GM21723 (cell line): Measurements from ENCODE around the gene DCC.

Source experiments
- ATAC-seq: cut with Tn5 transposase; IDR thresholded peaks from one replicate; pipeline ENCODE4 v1.9.1; 2021; ENCODE audit warnings: mild to moderate bottlenecking, moderate library complexity; ENCODE audit not compliant: unreplicated experiment

DCC gene

GRCh38 chr18:52577795-52578194 is 237.8 kb downstream of the DCC start:
- ATAC-seq, result no peak

- ATAC-seq, result no peak
Observed at GRCh38 chr18:52582061-52582460, 242.1 kb downstream of the DCC start.

GRCh38 chr18:52582516-52582915 is 242.5 kb downstream of the DCC start:
- no peak for ATAC-seq

- no peak for ATAC-seq
Observed at GRCh38 chr18:52588931-52589330, 248.9 kb downstream of the DCC start.

- ATAC-seq, result no peak
Observed at GRCh38 chr18:52596748-52597435, 256.9 kb downstream of the DCC start.

GRCh38 chr18:52598921-52599320 is 258.9 kb downstream of the DCC start:
- no peak for ATAC-seq

- no peak for ATAC-seq
Observed at GRCh38 chr18:52602820-52603219, 262.8 kb downstream of the DCC start.

- no peak for ATAC-seq
Observed at GRCh38 chr18:52605345-52605744, 265.3 kb downstream of the DCC start.

GRCh38 chr18:52607985-52608384 is 268.0 kb downstream of the DCC start:
- ATAC-seq, result no peak

- ATAC-seq, result no peak
Observed at GRCh38 chr18:52610451-52611115, 270.6 kb downstream of the DCC start.

- ATAC-seq, result no peak
Observed at GRCh38 chr18:52612406-52612805, 272.4 kb downstream of the DCC start.

GRCh38 chr18:52615321-52615720 is 275.3 kb downstream of the DCC start:
- ATAC-seq, result no peak

GRCh38 chr18:52615943-52616342 is 275.9 kb downstream of the DCC start:
- no peak for ATAC-seq

GRCh38 chr18:52617931-52618330 is 277.9 kb downstream of the DCC start:
- no peak for ATAC-seq

GRCh38 chr18:52620926-52621439 is 281.0 kb downstream of the DCC start:
- no peak for ATAC-seq

GRCh38 chr18:52624702-52625101 is 284.7 kb downstream of the DCC start:
- ATAC-seq, result no peak

- ATAC-seq, result no peak
Observed at GRCh38 chr18:52636536-52636935, 296.5 kb downstream of the DCC start.

GRCh38 chr18:52648201-52648600 is 308.2 kb downstream of the DCC start:
- ATAC-seq, result no peak

- no peak for ATAC-seq
Observed at GRCh38 chr18:52652391-52652790, 312.4 kb downstream of the DCC start.

GRCh38 chr18:52657043-52657805 is 317.2 kb downstream of the DCC start:
- no peak for ATAC-seq

- no peak for ATAC-seq
Observed at GRCh38 chr18:52667463-52668065, 327.6 kb downstream of the DCC start.
